Stimulated activated CD4-positive, alpha-beta T cell treated with anti-CD3 and anti-CD28 coated beads, Interleukin-15, amount 100 ng/mL, for 48 hours (primary cell): ENCODE results near the gene ANKRD31.

Source experiments
- DNase-seq, 2 donors: peaks; one replicate each; pipeline ENCODE4 v3.0.0-alpha.2; 2020; ENCODE audit warnings: low read depth in 2 of 2

ANKRD31 gene

DNA sequence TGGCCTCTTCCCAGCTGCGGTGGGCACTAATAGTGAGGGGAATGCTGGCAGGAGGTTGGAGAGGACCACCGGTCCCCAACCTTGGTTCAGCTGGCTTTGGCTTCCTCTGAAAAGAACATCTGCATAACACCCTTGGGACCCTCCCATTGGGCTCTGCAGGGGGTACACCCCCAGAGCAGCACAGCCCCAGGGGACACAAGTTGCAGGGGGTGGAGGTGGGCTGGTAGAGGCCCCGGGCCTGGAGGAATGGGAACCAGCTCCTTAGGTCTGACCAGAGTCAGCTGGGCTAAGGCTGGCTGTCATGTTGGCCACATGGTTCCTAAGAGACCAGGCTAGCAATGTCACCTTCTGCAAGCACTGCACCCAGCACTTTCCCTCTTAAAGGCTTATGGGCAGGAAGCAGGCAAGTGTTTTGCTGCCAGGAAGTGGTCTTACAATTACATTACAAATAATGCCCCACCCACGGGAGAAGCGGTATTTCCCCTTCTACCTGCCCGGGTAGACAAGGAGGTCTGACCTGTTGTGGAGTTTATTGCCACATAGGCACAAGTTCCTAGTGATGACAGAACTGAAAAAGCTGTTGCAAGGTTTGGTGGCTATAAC lies 202.4 kb downstream of the ANKRD31 start:
- no peak for DNase-seq

DNA sequence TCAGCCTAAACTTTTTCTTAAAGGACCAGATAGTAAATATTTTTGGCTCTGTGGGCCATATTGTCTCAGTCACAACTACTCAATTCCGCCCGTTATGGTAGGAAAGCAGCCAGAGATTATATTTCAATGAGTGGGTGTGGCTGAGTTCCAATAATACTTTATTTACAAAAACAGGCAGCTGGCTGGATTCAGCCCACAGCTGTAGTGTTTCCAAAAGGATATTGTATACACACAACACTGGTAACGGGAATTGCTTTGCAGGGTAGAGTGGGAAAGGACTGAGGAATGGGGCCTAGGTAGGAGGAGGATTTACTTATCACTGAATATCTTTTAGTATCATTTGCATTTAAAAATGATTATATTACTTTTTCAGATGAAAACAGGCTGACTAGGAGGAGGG lies 205.3 kb downstream of the ANKRD31 start:
- no peak for DNase-seq

DNA sequence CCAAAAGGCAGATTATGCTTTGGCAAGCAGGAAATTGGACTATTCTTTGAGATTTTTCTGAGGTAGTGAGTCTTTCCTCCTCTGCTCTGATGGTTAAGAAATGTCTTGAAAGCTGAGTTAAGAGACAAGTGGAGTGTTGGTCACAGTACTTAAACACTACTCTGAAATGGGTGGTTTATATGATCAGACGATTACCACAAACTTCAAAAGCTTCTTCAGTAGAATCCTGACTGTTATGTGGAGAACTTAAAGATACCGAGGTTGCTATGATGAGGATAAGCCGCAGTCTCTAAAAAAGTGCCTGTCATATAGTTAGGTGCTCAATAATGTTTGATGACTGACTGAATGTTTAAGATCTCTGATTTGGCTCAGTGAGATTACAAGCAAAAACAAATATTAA lies 208.6 kb downstream of the ANKRD31 start:
- no peak for DNase-seq

DNA sequence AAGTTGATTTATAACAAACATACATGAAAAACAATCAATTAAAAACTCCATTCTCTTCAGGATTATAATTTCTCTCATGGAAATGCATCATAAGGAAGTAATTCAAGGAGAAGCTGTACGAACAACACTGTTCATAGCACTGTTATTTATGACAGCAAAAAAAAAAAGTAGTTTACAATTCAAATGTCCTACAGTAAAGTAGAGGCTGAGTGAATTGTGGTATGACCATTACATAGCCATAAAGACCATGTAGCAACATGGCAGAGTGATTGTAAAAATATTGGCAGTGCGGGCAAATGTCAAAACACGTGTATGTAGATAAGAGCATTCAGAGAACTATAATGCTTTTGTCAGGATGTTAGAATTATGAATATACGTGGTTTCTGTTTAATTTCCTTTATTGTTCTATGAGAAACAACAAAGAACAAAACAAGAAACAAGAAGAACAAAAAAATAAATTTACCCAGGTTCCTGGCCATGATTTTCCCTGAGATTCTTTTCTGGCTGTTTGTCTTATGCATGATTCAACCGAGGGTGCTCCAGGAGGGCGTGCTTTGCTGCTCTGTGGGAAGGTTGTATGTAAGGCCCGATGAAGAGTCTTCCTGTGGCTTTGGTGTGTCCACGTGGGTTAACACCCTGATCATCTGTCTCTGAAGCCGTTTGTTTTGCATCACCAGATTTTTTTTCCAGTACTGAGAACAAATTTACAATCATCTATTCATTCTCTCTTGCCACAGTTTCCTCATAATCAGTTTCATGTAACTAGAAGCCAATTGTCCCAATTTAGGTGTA lies 213.1 kb downstream of the ANKRD31 start:
- no peak for DNase-seq

DNA sequence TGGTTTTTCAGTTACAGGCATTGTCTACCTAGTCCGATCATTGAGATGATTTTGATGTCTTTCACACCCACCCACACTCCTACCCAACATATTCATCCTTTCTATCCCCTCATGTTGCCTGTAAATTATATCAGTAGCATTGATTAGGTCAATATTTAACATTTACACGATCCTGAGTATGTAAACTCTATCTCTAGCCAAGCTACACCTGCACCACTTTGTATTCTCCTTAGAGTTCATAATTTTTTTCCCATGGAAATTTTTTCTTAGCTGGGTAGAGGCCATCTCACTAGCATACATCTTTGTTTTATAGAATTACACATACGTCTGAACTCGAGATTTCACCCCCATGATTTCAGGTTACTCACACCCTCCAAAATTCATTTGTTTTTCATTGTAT lies 214.9 kb downstream of the ANKRD31 start:
- no peak for DNase-seq

DNA sequence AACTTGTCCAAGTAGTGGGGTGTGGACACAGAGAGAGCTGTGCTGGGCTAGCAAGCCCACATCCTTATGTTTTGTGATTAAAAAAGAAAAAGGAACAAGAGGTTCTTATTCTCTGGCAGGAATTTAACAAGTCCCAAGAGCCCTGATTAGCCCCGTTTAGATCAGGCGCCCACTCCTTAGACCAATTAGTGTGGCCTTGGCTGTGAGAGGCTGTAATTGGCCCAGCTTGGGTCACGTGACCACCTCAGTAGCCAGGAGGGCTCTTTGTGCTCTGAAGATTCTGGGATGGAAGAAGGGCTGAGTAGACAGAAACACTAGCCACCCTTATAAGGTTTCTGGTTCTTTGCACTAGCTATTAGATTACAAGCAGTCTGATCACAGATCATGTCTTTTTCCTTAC lies 215.5 kb downstream of the ANKRD31 start:
- DNase-seq: no peak

DNA sequence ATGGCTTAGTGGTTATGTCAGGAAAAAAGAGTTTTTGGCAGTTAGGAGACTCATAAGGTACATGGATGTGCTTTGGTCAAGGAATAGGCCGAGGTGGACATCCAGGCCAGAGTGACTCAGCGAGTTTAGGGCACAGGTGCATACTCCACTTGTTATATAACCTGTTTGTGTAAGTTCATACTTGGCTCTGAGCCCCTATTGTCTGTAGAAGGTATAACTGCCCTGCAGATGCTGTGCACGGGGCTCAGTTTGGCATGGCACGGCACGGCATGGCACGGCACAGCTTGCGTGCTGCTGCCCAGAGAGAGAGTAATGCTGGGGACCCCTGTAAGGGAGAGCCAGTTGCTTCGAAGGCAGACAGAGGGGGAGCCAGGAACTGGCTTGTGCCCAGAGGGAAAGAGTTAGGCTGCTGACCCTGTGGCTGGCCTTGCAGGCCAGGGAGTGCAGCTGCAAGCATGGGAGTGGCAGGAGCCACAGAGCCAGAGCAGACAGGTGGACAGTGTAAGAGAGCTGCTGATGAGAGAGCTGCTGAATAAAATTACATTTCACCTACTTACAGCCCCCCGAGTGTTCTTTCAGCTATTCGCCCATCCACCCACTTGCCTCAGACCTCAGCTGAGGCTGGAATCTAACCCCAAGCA lies 216.5 kb downstream of the ANKRD31 start:
- DNase-seq: no peak

DNA sequence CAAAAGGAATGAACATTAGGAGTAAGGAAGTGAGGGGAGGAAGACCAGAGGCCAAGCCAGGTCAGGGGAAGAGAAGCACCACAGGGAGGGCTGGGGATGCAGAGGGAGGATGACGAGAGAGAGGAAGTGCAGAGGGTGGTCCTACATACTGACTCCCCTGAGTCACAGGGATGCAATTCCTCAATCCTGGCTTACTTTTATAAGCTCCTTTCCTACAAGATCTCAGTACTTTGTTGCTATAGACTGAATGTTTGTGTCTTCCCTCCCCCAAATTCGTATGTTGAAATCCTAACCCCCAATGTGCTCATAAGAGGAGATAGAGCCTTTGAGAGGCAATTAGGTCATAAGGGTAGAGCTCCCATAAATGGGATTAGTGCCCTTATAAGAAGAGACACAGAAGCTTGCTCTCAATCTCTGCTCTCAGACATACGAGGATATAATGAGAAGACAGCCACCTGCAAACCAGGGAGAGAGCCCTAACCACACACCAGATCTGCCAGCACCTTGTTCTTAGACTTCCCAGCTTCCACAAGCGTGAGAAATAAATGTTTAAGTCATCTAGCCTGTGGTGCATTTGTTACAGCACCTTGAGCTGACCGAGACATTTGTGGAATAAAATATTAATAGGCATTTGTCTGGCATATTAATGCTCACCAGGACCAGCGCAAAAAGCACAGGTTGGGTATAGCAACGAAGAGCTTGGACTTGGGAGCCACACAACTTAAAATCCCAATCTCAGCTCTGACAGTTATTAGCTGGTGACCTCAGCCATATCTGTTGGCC lies 217.7 kb downstream of the ANKRD31 start:
- no peak for DNase-seq
